HT-29 (cell line): Measurements from ENCODE around the gene ADD1. TPM values are rescaled to one million over a fixed set of nuclear protein-coding genes. Genes with fewer than 3 reads are reported as not detected.

Experiments used
- DNase-seq: peaks from one replicate; pipeline ENCODE4 v3.0.0-alpha.2; 2015; ENCODE audit warnings: low spot score
- total RNA-seq: library from RNA; depleted of rRNA; stranded (reverse); fragments of >200 nt; shearing (Covaris generic); gene quantifications from 2 replicates; pipeline ENCODE4 v1.2.3, GENCODE V29; 2014; rRNA removed

Gene ADD1
- total RNA-seq, 1 experiment from 2014 or later = 167 TPM

DNA sequence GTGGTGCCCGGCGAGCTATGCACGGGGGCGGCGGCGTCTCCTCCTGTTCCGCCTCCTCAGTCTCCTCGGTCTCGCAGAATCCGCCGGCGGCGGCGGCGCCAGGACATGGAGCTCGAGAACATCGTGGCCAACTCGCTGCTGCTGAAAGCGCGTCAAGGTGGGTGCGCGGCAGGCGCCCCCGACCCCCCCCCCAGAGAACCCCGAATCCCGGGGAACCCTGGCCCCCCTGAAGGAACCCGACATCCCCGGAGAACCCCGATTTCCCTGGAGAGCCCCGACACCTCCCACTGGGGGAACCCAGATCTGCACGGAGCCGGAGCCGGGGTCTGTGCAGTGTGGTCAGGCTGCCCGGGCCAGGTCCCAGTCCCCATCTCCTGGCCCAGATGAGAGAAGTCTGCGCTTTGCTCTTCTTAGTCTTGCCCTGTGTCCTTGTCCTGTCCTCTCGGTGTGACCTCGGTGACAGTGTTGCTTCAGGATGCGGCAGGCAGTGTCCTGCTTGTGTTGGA is 120.4 kb downstream of the ADD1 start:
- no peak for DNase-seq

DNA sequence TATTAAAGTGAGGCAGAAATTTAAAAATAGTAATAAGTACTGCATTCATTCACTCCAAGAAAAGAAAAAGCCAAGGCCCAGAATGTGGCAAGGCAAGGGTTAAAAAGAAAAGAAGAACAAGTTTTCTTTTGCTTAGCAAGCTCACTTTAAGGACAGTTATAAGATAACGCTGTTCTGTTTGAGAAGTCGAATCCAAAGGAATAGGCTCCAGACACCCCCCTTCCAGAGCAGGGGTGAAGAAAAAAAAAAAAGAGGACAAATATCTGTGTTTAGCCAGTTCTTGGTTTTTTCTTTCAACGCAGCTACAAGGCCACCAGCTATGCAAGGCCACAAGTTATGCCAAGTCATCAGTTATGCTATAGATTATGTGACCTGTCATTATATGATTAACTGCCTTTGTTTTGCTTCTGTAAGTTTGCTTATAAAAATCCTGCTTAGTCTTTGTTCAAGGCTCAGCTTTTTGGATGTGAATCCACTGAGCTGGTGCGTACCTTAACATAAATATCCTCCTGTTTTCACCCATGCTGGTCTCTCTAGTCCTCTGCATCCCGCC is 121.1 kb downstream of the ADD1 start:
- DNase-seq = no peak

- no peak for DNase-seq
Measured at GRCh38 chr4:2965262-2965661, 121.6 kb downstream of the ADD1 start.

DNA sequence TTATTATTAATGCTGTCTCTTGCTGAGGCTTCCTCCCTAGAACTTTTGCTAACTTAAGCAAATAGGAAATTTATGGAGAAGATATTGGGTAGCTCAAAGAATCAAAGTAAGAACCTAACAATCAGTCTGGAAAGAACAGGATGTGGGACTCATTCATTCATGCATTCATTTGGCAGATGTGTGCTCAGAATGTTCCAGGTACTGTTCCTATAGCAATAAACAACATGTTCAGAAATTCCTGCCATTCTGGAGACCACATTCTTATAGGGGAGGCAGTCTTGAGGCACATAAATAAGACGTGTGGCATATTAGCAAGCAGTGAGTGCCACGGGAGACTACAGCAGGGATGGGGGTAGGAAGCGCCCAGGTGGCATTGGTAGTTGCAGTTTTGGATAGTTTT is 124.7 kb downstream of the ADD1 start:
- no peak for DNase-seq

DNA sequence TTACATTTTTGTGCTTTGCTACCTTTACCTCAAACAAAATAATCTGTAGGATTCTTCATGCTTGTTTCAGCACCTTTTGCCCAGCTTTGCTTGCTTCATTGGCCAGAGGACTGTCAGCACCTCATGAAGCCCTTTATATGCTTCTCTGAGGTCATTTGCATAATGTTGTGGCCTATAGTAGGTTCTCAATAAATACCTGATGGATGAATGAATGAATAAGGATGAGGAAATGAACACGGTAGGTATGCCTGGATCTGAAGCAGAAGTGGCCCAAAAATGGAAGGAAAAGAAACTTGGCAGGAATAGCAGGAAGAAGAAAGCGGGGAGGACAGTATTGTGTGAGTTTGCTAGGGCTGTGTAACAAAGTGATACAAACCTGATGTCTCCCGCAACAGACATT is 127.6 kb downstream of the ADD1 start:
- DNase-seq = no peak

GRCh38 chr4:2977211-2978088 is 133.8 kb downstream of the ADD1 start:
- peak; percentile 83 for DNase-seq

Other genes starting within 250 kb of the ADD1 start
- gene TNIP2, start 87.5 kb upstream of the ADD1 start, total RNA-seq = 99.9 and 119 TPM in 2 replicates
- gene SH3BP2, start 50.8 kb upstream of the ADD1 start, total RNA-seq = 122 and 166 TPM in 2 replicates
- 26.2 and 29.2 TPM in 2 replicates for gene NOP14, start 119.6 kb downstream of the ADD1 start, total RNA-seq
- gene GRK4, start 119.7 kb downstream of the ADD1 start, total RNA-seq = 2.3 and 3.7 TPM in 2 replicates
- gene HTT-AS, start 230.7 kb downstream of the ADD1 start, total RNA-seq = not detected in 2 replicates
- 16.8 and 33.4 TPM in 2 replicates for gene HTT, start 230.8 kb downstream of the ADD1 start, total RNA-seq